ENCODE data around the gene IL17RA.

IL17RA gene

DNA sequence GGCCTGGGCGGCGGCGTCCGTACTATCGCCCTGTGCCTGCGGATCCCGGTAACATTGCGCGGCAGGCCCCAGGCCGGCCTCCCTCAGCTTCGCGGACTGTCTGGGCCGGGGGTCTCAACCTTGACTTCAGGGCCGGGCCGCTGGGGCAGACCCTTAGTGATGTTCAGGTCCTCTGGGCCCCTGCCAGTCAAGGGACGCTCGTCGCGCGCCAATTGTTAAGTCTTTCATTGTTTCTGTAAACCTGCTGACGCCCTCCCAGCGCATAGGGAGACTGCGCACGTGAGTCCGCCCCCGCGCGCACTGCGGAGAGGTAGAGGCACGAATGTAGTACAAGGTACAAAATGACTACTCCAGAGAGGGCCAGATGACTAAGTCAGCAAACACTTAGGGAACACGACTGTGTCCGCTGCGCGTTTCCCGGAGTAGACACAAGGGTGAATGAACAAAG is 74.7 kb downstream of the IL17RA start:
- no peak for DNase-seq

DNA sequence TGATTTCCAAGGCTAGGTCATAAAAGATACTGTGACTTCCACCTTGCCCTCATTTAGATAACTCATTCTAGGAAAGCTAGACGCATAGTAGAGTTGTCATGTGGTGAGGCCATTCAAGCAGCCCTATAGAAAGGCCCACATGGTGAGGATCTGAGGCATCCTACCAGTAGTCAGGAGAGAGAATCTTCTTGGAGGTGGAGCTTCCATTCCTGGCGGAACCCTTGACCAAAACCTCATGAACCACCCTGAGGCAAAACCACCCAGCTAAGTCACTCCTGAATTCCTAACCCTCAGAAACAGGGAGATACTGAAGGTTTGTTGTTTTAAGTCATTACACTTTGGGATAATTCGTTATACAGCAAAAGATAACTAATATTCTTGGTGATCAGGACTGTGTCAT is 77.2 kb downstream of the IL17RA start:
- no peak for DNase-seq

DNA sequence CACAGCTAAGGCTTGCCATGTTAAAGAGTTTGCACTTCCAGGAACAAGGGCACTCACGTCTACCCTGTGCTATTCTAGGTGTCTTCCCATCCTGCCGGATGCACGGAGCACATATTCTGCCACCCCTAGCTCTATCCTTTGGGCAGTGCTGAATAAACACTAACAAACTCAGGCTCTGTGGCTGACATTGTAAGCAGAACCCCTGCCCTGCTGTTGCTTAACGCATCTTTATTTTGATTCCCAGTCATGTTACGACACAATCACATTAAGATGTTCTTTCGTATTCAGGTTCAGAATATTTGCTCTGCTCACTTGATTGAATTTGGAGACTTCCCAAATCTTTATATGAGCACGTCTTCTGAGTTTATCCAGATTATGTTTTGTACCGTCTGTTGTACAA is 77.9 kb downstream of the IL17RA start:
- DNase-seq = no peak

DNA sequence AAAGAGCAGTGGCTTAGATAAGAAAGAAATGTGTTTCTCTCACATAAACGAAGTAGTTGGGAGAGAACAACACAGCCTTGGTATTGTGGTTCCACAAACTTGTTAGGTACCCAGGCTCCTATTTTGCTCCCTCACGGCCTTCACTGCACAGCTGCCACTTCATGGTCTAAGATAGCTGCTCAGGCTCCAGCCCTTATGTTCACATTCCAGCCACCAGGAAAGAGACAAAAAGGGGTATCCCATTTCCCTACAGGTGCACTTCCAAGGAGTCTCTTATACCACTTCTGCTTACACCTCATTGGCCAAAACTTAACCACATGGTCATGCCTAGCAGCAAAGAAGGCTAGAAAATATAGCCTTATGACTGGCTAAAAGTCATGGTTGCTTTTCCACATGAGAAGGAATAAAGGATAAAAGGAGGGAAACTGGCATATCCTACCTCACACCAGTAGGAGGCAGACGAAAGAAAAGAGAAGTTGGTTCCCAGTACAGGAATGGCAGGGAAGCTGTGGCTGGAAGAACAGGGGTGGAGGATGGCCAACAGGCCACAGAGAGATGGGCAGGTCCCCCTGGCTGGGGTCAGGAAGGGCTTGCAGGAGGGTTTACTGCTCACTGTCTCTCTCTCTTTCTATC is 79.7 kb downstream of the IL17RA start:
- DNase-seq = no peak
